ENCODE results near the gene SGPP1. TPM values are rescaled to one million over a fixed set of nuclear protein-coding genes. Genes with fewer than 3 reads are reported as not detected.

Gene SGPP1
- total and polyA plus RNA-seq, 2 donors from 2014 or later: 20.9 to 24.0 TPM

DNA sequence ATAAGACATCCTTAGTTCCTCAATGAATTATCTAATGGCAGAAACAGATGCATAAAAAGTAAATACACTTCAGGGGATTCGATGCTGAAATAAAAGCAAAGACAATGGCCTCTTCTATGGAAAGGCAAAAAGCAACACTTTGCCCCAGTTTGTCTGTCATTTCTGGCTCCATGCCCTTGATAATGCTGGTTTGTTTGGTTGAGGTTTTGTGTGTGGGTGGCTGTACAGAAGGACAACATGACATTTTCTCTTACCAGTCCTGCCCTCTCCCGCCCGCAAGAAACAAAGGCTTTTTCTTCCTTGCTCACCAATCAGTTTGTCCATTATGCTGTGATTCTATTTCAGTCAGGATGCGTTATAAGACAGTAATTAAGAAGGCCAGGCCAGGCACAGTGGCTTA is 68.1 kb downstream of the SGPP1 start:
- FAIRE-seq: no peak
- no peak overlapping the region for H3K4me3 ChIP-seq (ENCODE audit: low read length in 3 of 3)
- H3K36me3 ChIP-seq (ENCODE audit: control insufficient read depth in 2 of 3, insufficient read depth in 3 of 3, low read length in 3 of 3): no peaks in the 10 kb centered on the region
- no peak overlapping the region for H3K9ac ChIP-seq (ENCODE audit: low read length in 3 of 3)
- no peak overlapping the region for H3K27ac ChIP-seq (ENCODE audit: low read depth in 2 of 2, low read length in 2 of 2)
- no peaks in the 10 kb centered on the region for H3K4me1 ChIP-seq (ENCODE audit: control insufficient read depth in 2 of 3, insufficient read depth in 2 of 3, low read depth in 1 of 3, low read length in 3 of 3)
- no peak for DNase-seq
- no peaks in the 10 kb centered on the region for H3K9me3 ChIP-seq (ENCODE audit: control insufficient read depth in 2 of 3, insufficient read depth in 1 of 3, low read length in 3 of 3)
- no peaks in the 10 kb centered on the region for H3K27me3 ChIP-seq (ENCODE audit: control insufficient read depth, insufficient read depth, low read length)
- intact Hi-C loops (cut with DNase I): no loop called here
- TF ChIP-seq, protein P1, sequence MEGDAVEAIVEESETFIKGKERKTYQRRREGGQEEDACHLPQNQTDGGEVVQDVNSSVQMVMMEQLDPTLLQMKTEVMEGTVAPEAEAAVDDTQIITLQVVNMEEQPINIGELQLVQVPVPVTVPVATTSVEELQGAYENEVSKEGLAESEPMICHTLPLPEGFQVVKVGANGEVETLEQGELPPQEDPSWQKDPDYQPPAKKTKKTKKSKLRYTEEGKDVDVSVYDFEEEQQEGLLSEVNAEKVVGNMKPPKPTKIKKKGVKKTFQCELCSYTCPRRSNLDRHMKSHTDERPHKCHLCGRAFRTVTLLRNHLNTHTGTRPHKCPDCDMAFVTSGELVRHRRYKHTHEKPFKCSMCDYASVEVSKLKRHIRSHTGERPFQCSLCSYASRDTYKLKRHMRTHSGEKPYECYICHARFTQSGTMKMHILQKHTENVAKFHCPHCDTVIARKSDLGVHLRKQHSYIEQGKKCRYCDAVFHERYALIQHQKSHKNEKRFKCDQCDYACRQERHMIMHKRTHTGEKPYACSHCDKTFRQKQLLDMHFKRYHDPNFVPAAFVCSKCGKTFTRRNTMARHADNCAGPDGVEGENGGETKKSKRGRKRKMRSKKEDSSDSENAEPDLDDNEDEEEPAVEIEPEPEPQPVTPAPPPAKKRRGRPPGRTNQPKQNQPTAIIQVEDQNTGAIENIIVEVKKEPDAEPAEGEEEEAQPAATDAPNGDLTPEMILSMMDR (IDR thresholded peaks at IDR 0.05; ENCODE audit: borderline replicate concordance, extremely low read depth, insufficient read depth): no peak

DNA sequence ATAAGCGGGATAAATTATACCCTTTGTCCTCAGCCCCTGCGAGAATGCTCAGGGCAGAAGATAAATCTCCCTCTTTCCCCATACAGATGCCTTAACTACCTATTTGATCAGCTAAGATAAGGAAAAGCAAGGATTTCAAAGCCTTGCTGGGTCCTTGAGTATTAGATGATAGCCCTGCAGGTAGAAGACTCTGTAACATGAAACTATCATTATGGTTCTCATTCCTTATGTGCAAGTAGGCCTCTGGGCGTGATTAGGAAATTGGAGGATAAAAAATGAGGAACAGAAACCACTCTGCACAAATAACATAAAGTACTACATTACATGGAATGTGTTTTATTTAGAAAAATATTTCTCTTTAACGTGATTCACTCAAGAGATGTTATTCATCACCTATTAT is 71.7 kb downstream of the SGPP1 start:
- Histone ChIP-seq H3K4me3 (ENCODE audit: low read length in 3 of 3) (no peak overlapping the region), H3K27ac (ENCODE audit: low read depth in 2 of 2, low read length in 2 of 2) (no peak overlapping the region), H3K9me3 (ENCODE audit: control insufficient read depth in 2 of 3, insufficient read depth in 1 of 3, low read length in 3 of 3) (no peaks in the 10 kb centered on the region), H3K4me1 (ENCODE audit: control insufficient read depth in 2 of 3, insufficient read depth in 2 of 3, low read depth in 1 of 3, low read length in 3 of 3) (no peaks in the 10 kb centered on the region), H3K36me3 (ENCODE audit: control insufficient read depth in 2 of 3, insufficient read depth in 3 of 3, low read length in 3 of 3) (no peaks in the 10 kb centered on the region), H3K27me3 (ENCODE audit: control insufficient read depth, insufficient read depth, low read length) (no peaks in the 10 kb centered on the region), H3K9ac (ENCODE audit: low read length in 3 of 3) (no peak overlapping the region)
- TF ChIP-seq, protein P1 (IDR thresholded peaks at IDR 0.05; ENCODE audit: borderline replicate concordance, extremely low read depth, insufficient read depth): no peak
- no peak for FAIRE-seq
- no peak for DNase-seq
- intact Hi-C loops (cut with DNase I): no loop called here

DNA sequence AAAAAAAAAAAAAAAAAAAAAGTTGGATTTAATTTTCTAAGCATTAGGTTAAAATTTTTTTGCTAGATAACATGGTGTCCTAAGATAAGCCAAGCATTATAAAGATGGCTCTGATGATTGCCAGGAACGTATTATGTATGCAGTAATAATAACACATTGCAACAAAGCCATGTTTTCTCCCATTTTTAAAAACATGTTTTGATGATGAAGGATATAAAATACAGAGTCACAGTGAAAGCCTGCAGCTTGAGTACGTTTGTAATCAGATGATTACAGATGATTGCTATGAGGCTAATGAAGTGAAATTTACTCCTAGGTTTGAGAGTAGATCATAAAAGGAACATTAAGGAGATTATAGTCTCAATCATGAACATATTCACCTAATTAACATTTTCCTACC is 72.9 kb downstream of the SGPP1 start:
- no peak for FAIRE-seq
- TF ChIP-seq, protein P1 (IDR thresholded peaks at IDR 0.05; ENCODE audit: borderline replicate concordance, extremely low read depth, insufficient read depth): no peak

DNA sequence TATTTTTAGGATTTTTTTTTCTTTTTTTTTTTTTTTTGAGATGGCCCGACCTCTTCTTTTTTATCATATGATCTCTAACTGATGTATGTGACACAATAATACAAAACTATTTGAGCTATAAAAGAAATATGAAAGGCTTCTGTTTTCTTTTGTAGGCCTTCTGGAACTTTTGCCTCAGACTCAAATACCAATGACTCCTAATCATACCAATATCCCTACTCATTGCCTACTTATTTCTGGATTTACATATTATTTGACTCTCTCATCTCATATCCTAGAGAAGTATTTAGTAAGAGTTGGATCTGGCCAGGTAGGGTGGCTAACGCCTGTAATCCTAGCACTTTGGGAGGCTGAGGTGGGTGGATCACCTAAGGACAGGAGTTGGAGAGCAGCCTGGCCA is 73.5 kb downstream of the SGPP1 start:
- no peak overlapping the region for H3K27ac ChIP-seq (ENCODE audit: low read depth in 2 of 2, low read length in 2 of 2)
- H3K27me3 ChIP-seq (ENCODE audit: control insufficient read depth, insufficient read depth, low read length): no peaks in the 10 kb centered on the region
- no peak overlapping the region for H3K9ac ChIP-seq (ENCODE audit: low read length in 3 of 3)
- TF ChIP-seq, protein P1 (IDR thresholded peaks at IDR 0.05; ENCODE audit: borderline replicate concordance, extremely low read depth, insufficient read depth): no peak
- intact Hi-C loops (cut with DNase I): no loop called here
- H3K4me1 ChIP-seq (ENCODE audit: control insufficient read depth in 2 of 3, insufficient read depth in 2 of 3, low read depth in 1 of 3, low read length in 3 of 3): no peaks in the 10 kb centered on the region
- DNase-seq (no peak), FAIRE-seq (no peak)
- H3K36me3 ChIP-seq (ENCODE audit: control insufficient read depth in 2 of 3, insufficient read depth in 3 of 3, low read length in 3 of 3): no peaks in the 10 kb centered on the region
- H3K9me3 ChIP-seq (ENCODE audit: control insufficient read depth in 2 of 3, insufficient read depth in 1 of 3, low read length in 3 of 3): no peaks in the 10 kb centered on the region
- H3K4me3 ChIP-seq (ENCODE audit: low read length in 3 of 3): no peak overlapping the region

More for the DNA sequence above, 72.9 kb downstream of the SGPP1 start:
- Histone ChIP-seq H3K9me3 (ENCODE audit: control insufficient read depth in 2 of 3, insufficient read depth in 1 of 3, low read length in 3 of 3) (no peaks in the 10 kb centered on the region), H3K27ac (ENCODE audit: low read depth in 2 of 2, low read length in 2 of 2) (no peak overlapping the region), H3K27me3 (ENCODE audit: control insufficient read depth, insufficient read depth, low read length) (no peaks in the 10 kb centered on the region), H3K4me3 (ENCODE audit: low read length in 3 of 3) (no peak overlapping the region), H3K9ac (ENCODE audit: low read length in 3 of 3) (no peak overlapping the region), H3K36me3 (ENCODE audit: control insufficient read depth in 2 of 3, insufficient read depth in 3 of 3, low read length in 3 of 3) (no peaks in the 10 kb centered on the region), H3K4me1 (ENCODE audit: control insufficient read depth in 2 of 3, insufficient read depth in 2 of 3, low read depth in 1 of 3, low read length in 3 of 3) (no peaks in the 10 kb centered on the region)
- intact Hi-C loops (cut with DNase I): no loop called here
- DNase-seq: no peak
